SK-N-SH (cell line): ENCODE measurements around the gene MAP2K5.

Experiments
- EP300 ChIP-seq, 2 experiments: IDR thresholded peaks; 2 replicates each; pipeline versions ENCODE4 v1.4.0 to v1.6.1; 2012; ENCODE audit warnings: borderline replicate concordance in 1 of 2, low read depth in 1 of 2, low read length in 1 of 2
- TCF12 ChIP-seq: IDR thresholded peaks from 2 replicates; pipeline ENCODE4 v1.4.0; 2012

DNA sequence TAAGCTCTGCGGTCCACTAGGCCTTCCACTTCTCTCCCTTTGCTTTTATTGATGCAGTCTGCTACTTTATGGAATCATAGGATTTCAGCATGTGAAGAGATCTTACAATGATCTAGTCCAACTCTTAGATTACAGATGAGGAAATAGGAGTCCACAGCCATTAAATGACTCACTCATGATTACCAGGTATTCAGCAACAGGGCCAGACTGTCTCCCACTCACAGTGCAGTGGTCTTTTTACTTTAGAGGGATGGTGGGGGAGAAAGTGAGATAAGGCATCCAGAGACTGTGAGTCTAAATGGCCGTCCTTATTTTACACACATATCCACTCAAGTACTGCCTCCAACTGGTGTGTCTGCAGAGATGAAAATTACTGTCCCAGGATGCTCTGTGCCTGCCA is 194.3 kb downstream of the MAP2K5 start:
- no peak for TF ChIP-seq TCF12
- no peak for TF ChIP-seq EP300 (IDR thresholded peaks at IDR 0.05; ENCODE audit: borderline replicate concordance in 1 of 2, low read depth in 1 of 2, low read length in 1 of 2)
